Measurements from ENCODE around the gene LMO1.

LMO1 gene

GRCh38 chr11:8296038-8296649, 32.5 kb upstream of the LMO1 start:
- Histone ChIP-seq H3K4me3 (ENCODE audit: low read depth, low read length) (no peak overlapping the region), H3K36me3 (ENCODE audit: control insufficient read depth, insufficient read depth, low read length) (no peaks in the 10 kb centered on the region), H3K4me1 (ENCODE audit: control insufficient read depth, insufficient read depth, low read length) (no peaks in the 10 kb centered on the region), H3K9me3 (ENCODE audit: control insufficient read depth, insufficient read depth, low read length) (no peaks in the 10 kb centered on the region), H3K9ac (ENCODE audit: low read depth, low read length) (no peak overlapping the region), H3K27me3 (ENCODE audit: control insufficient read depth, insufficient read depth, low read length) (peaks cover 8% of the 10 kb centered on the region)

GRCh38 chr11:8294251-8294935, 30.7 kb upstream of the LMO1 start:
- Histone ChIP-seq H3K27me3 (ENCODE audit: control insufficient read depth, insufficient read depth, low read length) (peaks cover 8% of the 10 kb centered on the region), H3K36me3 (ENCODE audit: control insufficient read depth, insufficient read depth, low read length) (no peaks in the 10 kb centered on the region), H3K4me3 (ENCODE audit: low read depth, low read length) (no peak overlapping the region), H3K9me3 (ENCODE audit: control insufficient read depth, insufficient read depth, low read length) (no peaks in the 10 kb centered on the region), H3K9ac (ENCODE audit: low read depth, low read length) (no peak overlapping the region), H3K4me1 (ENCODE audit: control insufficient read depth, insufficient read depth, low read length) (no peaks in the 10 kb centered on the region)

GRCh38 chr11:8293171-8293570, 29.5 kb upstream of the LMO1 start:
- Histone ChIP-seq H3K4me3 (ENCODE audit: low read depth, low read length) (no peak overlapping the region), H3K36me3 (ENCODE audit: control insufficient read depth, insufficient read depth, low read length) (no peaks in the 10 kb centered on the region)

GRCh38 chr11:8292351-8292750, 28.7 kb upstream of the LMO1 start:
- Histone ChIP-seq H3K4me1 (ENCODE audit: control insufficient read depth, insufficient read depth, low read length) (no peaks in the 10 kb centered on the region), H3K9ac (ENCODE audit: low read depth, low read length) (no peak overlapping the region), H3K36me3 (ENCODE audit: control insufficient read depth, insufficient read depth, low read length) (no peaks in the 10 kb centered on the region), H3K4me3 (ENCODE audit: low read depth, low read length) (no peak overlapping the region), H3K27me3 (ENCODE audit: control insufficient read depth, insufficient read depth, low read length) (peaks cover 8% of the 10 kb centered on the region), H3K9me3 (ENCODE audit: control insufficient read depth, insufficient read depth, low read length) (no peaks in the 10 kb centered on the region)

More at GRCh38 chr11:8293171-8293570, 29.5 kb upstream of the LMO1 start:
- Histone ChIP-seq H3K4me1 (ENCODE audit: control insufficient read depth, insufficient read depth, low read length) (no peaks in the 10 kb centered on the region), H3K9me3 (ENCODE audit: control insufficient read depth, insufficient read depth, low read length) (no peaks in the 10 kb centered on the region), H3K27me3 (ENCODE audit: control insufficient read depth, insufficient read depth, low read length) (peaks cover 8% of the 10 kb centered on the region), H3K9ac (ENCODE audit: low read depth, low read length) (no peak overlapping the region)

GRCh38 chr11:8291421-8292350, 28.0 kb upstream of the LMO1 start:
- Histone ChIP-seq H3K9ac (ENCODE audit: low read depth, low read length) (no peak overlapping the region), H3K36me3 (ENCODE audit: control insufficient read depth, insufficient read depth, low read length) (no peaks in the 10 kb centered on the region), H3K4me3 (ENCODE audit: low read depth, low read length) (no peak overlapping the region), H3K4me1 (ENCODE audit: control insufficient read depth, insufficient read depth, low read length) (no peaks in the 10 kb centered on the region), H3K27me3 (ENCODE audit: control insufficient read depth, insufficient read depth, low read length) (peaks cover 8% of the 10 kb centered on the region), H3K9me3 (ENCODE audit: control insufficient read depth, insufficient read depth, low read length) (no peaks in the 10 kb centered on the region)

GRCh38 chr11:8290081-8290810, 26.6 kb upstream of the LMO1 start:
- Histone ChIP-seq H3K4me1 (ENCODE audit: control insufficient read depth, insufficient read depth, low read length) (no peaks in the 10 kb centered on the region), H3K27me3 (ENCODE audit: control insufficient read depth, insufficient read depth, low read length) (peaks cover 8% of the 10 kb centered on the region), H3K9me3 (ENCODE audit: control insufficient read depth, insufficient read depth, low read length) (no peaks in the 10 kb centered on the region)

GRCh38 chr11:8289492-8289918, 25.8 kb upstream of the LMO1 start:
- Histone ChIP-seq H3K4me1 (ENCODE audit: control insufficient read depth, insufficient read depth, low read length) (no peaks in the 10 kb centered on the region), H3K36me3 (ENCODE audit: control insufficient read depth, insufficient read depth, low read length) (no peaks in the 10 kb centered on the region)

More at GRCh38 chr11:8290081-8290810, 26.6 kb upstream of the LMO1 start:
- no peak overlapping the region for H3K4me3 ChIP-seq (ENCODE audit: low read depth, low read length)
- no peak overlapping the region for H3K9ac ChIP-seq (ENCODE audit: low read depth, low read length)
- H3K36me3 ChIP-seq (ENCODE audit: control insufficient read depth, insufficient read depth, low read length): no peaks in the 10 kb centered on the region

GRCh38 chr11:8288824-8289491, 25.3 kb upstream of the LMO1 start:
- Histone ChIP-seq H3K9me3 (ENCODE audit: control insufficient read depth, insufficient read depth, low read length) (no peaks in the 10 kb centered on the region), H3K27me3 (ENCODE audit: control insufficient read depth, insufficient read depth, low read length) (peaks cover 9% of the 10 kb centered on the region), H3K4me1 (ENCODE audit: control insufficient read depth, insufficient read depth, low read length) (peaks cover 2% of the 10 kb centered on the region), H3K9ac (ENCODE audit: low read depth, low read length) (no peak overlapping the region), H3K36me3 (ENCODE audit: control insufficient read depth, insufficient read depth, low read length) (no peaks in the 10 kb centered on the region), H3K4me3 (ENCODE audit: low read depth, low read length) (no peak overlapping the region)

More at GRCh38 chr11:8289492-8289918, 25.8 kb upstream of the LMO1 start:
- Histone ChIP-seq H3K27me3 (ENCODE audit: control insufficient read depth, insufficient read depth, low read length) (peaks cover 9% of the 10 kb centered on the region), H3K9me3 (ENCODE audit: control insufficient read depth, insufficient read depth, low read length) (no peaks in the 10 kb centered on the region), H3K4me3 (ENCODE audit: low read depth, low read length) (no peak overlapping the region), H3K9ac (ENCODE audit: low read depth, low read length) (no peak overlapping the region)

- H3K27me3 ChIP-seq (ENCODE audit: control insufficient read depth, insufficient read depth, low read length): peaks cover 6% of the 10 kb centered on the region
- no peaks in the 10 kb centered on the region for H3K36me3 ChIP-seq (ENCODE audit: control insufficient read depth, insufficient read depth, low read length)
- no peak overlapping the region for H3K4me3 ChIP-seq (ENCODE audit: low read depth, low read length)
- no peak overlapping the region for H3K9ac ChIP-seq (ENCODE audit: low read depth, low read length)
- H3K9me3 ChIP-seq (ENCODE audit: control insufficient read depth, insufficient read depth, low read length): no peaks in the 10 kb centered on the region
- H3K4me1 ChIP-seq (ENCODE audit: control insufficient read depth, insufficient read depth, low read length): peaks cover 4% of the 10 kb centered on the region
These were observed 24.6 kb upstream of the LMO1 start for GRCh38 chr11:8288166-8288772.

GRCh38 chr11:8287703-8288102, 24.0 kb upstream of the LMO1 start:
- Histone ChIP-seq H3K27me3 (ENCODE audit: control insufficient read depth, insufficient read depth, low read length) (peaks cover 6% of the 10 kb centered on the region), H3K9ac (ENCODE audit: low read depth, low read length) (no peak overlapping the region), H3K36me3 (ENCODE audit: control insufficient read depth, insufficient read depth, low read length) (no peaks in the 10 kb centered on the region), H3K4me3 (ENCODE audit: low read depth, low read length) (no peak overlapping the region), H3K4me1 (ENCODE audit: control insufficient read depth, insufficient read depth, low read length) (peaks cover 4% of the 10 kb centered on the region), H3K9me3 (ENCODE audit: control insufficient read depth, insufficient read depth, low read length) (no peaks in the 10 kb centered on the region)
